ENCODE measurements around the gene FAM110C.
"Not testable (repeated sequence)": the region's sequence is repeated elsewhere in the genome, so short reads cannot be mapped to it uniquely, and the experiment has no call there.

Gene FAM110C, protein sequence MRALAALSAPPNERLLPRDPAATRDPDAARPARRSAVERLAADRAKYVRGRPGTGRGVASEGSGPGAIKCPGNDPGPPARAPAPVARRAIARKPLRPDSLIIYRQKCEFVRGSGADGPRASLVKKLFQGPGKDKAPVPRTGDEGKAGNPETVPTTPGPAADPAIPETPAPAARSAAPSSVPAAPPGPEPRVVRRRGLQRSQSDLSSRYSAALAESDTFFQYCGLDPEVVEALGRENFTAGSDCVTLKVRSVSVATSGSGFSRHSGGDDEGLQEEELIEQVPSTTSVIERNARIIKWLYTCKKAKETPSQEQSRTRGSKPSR

DNA sequence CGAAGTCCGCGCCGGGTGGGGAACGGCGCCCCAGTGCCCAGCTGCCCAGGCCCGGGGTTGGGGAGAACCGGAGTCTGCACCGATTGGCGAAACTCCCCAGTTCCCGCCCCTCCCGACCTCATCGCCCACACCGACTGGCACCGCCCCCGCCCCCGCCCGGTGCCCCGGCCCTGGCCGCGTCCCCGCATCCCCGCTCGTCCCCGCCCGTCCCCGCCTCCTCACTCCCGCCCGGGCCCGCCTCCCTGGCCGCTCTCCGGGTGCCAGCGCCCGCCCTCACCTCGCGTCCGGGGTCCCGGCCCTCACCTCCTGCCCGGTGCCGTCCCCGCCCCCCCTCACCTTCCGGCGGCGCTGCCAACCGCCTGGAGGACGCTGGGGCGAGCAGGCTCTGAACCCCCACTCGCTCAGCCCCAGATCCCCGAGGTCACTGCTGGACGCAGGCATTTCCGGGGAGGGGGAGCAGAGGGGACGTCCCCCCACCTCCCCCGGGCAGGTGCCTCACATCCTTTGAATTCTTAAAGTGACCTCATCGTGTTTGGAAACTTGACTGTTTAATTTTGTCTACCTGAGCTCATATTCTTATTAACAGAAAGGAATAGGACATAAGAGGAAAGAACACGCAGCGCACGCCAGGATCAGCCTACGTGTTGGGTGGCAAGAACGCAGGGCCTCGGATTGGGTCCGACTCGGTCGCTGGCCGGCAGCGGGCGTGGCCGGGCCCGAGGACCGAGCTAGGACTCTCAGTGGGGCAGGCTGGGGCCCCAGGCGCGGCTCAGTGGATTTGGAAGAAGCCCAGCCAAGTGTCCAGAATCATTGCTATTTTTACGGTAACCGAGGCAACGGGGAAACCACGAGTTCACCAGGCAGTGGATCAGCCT is at the start of gene FAM110C:
Gene FAM110C (minus strand): TSS at position 35 of the 875 bp plus-strand sequence. CDS start 120 bp downstream, outside the sequence.
- DNase-seq: no peak

DNA sequence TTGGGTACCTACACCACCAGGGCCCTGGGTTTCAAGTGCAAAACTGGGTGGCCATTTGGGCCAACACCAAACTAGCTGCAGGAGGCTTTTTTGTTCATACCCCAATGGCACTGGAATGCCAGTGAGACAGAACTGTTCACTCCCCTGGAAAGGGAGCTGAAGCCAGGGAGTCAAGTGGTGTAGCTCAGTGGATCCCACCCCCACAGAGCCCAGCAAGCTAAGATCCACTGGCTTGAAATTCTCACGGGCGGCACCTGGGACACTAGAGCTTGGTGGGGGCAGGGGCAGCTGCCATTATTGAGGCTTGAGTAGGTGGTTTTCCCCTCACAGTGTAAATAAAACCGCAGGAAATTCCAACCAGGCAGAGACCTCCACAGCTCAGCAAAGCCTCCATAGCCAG is 46.0 kb upstream of the FAM110C start:
- no peak for DNase-seq

DNA sequence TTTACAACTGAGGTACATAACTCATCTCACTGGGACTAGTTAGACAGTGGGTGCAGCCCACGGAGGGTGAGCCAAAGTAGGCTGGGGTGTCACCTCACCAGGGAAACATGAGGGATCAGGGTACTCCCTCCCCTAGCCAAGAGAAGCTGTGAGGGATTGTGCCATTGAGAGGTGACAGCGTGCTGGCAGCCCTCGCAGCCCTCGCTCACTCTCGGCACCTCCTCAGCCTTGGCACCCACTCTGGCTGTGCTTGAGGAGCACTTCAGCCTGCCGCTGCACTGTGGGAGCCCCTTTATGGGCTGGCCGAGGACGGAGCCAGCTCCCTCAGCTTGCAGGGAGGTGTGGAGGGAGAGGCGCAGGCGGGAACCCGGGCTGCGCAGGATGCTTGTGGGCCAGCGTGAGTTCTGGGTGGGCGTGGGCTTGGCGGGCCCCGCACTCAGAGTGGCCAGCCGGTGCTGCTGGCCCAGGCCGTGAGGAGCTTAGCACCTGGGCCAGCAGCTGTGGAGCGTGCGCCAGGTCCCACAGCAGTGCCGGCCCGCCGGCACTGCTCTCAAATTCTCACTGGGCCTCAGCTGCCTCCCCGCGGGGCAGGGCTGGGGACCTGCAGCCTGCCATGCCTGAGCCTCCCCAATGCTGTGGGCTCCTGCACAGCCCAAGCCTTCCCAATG is 44.5 kb upstream of the FAM110C start:
- no peak for DNase-seq

DNA sequence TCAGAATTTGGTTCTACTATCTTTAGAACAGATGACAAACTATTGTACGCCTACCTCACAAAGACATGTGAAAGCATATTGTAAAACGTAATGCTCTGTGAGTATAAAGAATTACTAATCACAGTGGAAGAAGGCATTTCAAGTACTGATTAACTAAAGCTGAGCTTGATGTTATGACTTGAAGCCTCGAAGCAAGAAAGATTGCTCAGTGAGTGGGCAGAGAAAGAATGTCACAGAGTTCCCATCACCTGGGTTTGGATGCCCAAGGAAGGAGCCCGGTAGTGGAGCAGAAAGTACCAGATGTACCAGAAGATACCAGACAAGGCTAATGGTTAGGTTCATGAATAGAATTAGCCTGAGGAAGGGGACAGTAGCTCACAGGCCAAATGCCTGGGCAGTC is 39.5 kb upstream of the FAM110C start:
- DNase-seq: no peak

DNA sequence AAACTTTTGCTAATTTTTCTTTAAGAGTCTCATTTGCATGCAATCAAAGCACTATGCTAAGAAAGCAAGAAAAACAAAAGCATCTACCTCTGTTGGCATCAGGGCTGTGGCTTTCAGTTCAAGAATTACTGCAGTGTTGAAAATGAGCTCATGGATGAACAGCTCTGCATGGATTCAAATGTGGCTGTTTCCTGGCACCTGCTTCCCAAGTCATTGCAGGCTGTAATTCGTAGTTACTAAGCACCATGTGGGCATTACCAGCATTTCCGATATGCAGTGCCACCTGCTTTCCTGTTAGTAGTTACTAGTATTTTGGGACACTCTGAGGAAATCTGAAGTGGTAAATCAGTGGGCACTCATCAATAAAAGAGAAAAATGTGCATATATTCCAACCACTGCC is 37.8 kb upstream of the FAM110C start:
- no peak for DNase-seq

DNA sequence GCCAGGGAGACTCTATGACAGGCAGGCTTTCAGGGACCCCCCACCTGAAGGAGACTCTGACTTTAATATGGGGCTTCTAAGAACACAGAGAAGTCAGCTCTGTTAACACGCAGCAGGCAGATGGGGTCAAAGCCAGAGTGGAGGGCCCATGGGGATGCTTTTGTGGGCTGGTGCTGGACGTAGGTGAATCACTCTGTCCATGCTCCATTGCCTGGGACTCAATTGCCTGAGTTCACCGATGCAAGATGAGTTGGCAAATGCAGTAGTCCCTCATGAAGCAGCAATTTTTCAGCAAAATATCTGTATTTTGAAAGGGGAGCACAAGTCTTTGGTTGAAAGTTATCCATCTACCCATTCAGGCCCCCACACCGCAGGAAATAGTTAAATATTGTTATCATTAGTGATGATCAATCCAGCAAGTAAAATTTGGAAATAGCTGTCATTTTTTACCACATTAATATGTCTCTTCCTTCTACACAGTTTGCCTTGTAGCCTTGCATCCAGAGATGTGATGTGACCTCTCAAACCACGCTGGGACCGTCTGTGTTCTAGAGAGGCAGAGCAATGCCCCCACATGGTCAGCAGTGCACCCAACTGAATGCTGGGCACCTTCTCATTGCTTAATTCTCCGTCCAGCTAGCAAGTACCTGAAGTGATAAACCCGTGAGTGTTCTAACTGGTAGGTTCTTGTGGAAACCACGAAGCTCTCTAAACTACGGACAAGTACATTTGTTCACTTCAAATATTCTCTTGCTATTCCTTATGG is 34.8 kb upstream of the FAM110C start:
- DNase-seq: no peak

DNA sequence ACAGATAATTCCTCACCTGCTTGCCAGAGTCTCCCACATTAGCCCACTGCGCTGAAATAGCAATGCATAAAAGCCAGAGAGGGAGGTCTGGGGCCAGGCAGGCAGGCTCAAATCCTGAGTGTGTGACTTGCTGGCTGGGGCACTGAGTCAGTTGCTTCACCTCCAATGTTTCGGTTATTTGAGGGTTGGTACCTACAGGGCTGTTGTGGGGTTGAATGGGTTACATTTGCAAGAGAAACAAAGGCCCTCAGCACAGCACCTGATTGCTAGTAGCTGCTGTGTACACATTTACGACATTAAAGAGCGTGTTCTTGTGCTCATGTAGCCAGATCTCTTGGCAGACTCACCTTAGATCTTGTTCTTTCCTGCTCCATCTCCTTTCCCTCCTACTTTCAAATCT is 34.1 kb upstream of the FAM110C start:
- DNase-seq: no peak

DNA sequence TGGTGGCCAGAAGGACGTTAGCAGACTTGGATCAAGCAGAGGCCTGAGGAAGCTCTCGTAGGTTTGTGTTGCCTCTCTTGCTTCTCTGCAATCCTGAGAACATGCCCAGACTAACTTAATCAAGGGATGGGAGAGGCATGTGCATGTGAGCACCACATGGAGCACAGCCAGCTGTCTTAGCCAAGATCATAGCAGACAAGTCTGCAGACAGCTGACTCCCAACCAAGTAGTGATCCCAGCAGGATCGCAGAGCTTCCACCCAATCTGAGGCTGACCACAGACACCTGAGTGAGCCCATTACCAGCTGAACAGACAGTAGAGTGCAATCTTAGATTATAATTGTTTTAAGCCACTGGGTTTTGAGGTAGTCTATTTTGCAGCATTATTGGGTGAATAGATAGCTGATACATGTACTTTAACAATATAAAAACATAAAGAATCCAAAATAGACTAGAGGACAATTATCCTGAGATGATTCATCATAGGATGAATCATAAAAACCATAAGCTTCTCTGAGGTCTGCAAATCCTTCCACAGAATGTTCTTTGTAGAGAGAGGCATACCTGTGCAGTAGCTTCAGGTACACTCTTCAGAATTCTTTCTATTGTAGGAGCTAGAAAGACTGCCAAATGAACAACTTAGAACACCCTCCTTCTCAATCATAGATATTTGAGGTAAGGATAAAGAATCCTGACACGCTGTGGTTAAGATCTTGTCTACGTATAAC is 25.2 kb upstream of the FAM110C start:
- DNase-seq: no peak

DNA sequence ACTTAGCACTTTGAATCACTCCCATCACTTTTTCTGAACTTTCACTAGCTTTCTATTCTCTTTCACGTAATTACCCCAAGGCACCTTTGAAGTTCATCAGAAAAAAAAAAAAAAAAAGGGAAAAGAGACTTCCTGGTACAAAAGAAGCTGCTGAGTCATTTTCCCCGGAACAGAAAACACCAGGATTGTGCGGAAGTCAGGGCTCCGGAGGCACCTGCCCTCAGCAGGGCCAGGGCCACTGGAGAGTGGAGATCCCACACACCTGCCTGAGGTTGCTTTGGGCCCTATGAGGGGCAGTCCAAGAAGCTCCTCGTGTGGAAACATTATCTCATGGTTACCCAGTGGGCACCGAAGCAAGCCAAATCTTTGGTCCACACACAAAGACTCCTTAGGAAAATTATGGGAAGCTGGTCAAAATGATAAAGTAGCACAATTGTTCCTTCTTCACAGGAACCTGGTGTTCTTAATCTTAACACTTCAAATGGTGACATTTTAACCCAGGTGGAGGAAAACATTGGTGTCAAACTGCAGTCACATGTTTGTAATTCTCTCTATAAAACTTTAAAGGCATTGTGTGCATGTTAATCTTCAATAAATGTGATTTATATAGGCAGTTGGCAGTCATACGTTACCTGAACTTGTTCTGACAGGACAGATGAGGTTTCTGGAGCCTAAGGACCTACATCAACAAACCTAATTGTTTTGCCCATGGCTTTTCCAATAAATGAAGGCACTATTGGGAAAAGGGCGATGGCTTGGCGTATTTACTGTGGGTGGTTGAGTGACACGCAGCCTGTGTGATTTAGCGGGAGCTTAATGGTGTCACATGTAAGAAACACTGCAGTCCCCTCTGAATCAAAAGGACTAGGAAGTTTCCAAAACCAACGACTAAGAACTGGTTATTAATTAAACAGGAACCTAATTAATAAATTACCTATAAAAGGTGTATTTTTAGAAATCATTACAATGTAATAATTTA is 23.4 kb upstream of the FAM110C start:
- DNase-seq: no peak

DNA sequence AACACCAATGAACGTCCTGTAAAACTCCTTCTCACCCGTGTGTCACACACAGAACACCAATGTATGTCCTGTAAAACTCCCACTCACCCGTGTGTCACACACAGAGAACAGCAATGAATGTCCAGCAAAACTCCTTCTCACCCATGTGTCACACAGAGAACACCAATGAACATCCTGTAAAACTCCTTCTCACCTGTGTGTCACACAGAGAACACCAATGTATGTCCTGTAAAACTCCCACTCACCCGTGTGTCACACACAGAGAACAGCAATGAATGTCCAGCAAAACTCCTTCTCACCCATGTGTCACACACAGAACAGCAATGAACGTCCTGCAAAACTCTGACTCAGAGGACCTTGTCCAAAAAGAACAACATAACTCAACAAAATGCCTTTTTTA is 22.3 kb upstream of the FAM110C start:
- DNase-seq: not testable (repeated sequence)

DNA sequence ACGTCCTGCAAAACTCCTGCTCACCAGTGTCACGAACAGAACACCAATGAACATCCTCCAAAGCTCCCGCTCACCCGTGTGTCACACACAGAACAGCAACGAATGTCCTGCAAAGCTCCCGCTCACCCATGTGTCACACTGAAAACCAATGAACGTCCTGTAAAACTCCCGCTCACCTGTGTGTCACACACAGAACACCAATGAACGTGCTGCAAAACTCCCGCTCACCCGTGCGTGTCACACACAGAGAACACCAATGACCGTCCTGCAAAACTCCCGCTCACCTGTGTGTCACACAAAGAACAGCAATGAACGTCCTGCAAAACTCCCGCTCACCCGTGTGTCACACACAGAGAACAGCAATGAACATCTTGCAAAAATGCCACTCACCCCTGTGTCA is 20.5 kb upstream of the FAM110C start:
- no peak for DNase-seq

DNA sequence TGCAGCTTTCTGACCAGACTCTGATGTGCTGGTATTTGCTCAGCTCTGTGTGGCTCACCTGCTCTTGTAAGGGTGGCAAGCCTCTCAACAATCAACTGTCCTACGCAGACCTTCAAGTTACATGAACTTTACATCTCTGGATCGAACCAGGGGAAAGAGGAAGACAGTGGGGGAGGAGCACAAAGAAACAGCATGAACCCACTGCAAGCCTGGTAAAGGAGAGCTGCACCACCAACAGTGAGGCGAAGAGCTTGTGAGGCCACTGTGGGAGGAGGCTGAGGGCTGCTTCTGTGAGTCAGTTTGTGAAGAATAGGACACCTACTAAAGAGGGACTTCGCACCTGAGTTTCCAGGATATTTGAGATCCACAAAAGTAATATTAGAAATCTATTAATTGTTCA is 18.8 kb upstream of the FAM110C start:
- DNase-seq: no peak

DNA sequence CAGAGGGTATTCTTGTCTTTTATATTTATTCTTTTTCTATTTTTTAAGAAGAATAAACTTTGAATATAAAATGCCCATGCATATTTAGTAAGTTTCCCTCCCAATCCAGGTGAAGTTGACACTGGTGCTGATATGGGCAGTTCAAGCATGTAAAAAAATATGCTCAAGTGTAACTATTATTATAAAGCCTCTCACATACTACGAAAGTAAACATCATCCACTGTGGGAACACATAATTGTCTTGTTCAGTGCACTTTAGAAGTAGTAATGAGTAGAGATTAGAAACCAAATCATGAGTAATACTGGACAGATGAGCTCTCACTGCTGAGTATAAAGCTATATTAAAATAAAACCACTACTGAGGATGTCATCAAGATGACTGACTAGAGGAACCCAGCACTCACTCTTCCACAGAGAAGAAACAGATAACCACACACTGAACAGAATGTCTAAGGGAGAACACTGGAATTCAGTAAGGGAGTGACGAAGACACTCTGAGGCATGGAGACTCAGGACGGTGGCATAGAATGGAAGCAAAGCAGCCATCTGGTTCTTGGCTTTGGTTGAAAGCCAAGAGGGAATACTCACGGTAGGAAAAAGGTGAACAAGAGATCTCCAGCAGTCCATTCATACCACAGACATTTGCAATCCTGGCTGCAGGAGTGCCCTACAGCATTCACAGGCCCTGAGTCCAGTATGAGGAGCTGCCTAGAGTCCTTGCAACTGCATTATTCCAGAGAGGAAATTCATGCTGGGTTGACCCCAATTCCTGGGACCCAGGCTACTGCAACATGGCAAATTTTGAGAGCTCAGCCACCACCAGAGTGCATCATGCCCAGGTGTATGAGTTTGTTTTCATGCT is 9.5 kb upstream of the FAM110C start:
- peak; percentile 4 for DNase-seq

DNA sequence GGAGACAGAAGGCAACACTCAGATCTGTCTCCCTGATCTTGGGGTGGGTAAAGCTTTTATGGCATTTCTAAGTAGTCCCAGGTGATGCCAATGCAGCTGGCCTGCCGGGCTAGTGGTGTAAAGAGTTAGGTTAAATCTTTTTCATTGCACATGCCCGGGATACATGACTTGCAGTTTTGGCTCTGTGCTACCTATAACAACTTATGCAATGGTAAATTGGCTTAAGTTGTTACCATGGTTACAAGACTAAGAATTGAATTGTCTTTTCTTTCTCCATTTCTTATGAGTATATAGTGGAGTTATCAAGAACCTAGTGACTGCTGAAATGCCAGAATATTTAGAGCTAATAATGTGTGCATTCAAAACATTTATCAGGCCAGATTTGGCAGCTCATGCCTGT is 5.3 kb upstream of the FAM110C start:
- DNase-seq: no peak

DNA sequence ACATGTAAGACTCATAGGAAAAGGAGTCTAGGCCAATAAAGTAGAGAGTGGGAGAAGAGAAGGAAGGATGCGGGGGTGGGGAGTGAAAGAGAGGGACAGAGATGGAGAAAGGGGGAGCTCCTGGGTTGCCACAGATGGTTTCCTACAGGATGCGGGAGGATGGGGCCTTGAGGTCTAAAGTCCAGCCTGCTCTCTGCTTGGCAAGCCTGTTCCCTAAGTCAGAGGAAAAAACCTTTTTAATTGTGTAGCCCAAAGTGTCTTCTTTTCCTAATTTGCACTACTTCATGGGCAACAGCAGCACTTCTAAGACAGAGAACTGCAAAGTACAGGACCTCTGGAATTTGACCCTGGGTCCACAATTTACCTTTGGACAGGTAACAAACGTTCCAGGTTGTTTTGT is 1.4 kb upstream of the FAM110C start:
- no peak for DNase-seq

DNA sequence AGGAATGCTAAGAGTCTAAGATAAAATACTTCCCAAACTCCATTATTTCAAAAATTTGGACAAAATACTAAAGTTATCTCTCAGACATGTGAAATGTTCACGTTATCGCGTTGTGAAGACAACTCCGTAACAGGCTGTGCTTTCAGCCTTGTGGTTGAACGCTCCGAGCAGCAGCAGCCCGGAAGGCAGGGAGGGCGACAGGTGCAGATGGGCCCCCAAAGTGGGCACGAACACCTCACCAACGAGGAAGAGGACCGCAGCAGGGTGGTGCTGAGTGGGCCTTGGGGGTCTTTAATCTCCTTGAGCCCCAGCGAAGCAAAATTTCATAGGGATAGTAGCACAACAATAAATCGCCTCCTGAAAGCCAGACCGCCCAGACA is 1.0 kb upstream of the FAM110C start:
- DNase-seq: no peak

DNA sequence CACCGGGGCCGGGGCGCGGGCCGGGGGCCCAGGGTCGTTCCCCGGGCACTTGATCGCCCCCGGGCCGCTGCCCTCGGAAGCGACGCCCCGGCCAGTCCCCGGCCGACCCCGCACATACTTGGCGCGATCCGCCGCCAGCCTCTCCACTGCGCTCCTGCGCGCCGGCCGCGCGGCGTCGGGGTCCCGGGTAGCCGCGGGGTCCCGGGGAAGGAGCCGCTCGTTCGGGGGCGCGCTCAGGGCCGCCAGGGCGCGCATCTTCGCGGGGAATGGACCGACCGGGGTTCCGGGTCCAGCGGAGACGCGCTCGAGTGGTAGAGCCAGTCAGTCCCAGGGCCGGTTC is 204 bp downstream of the FAM110C start:
- no peak for DNase-seq

DNA sequence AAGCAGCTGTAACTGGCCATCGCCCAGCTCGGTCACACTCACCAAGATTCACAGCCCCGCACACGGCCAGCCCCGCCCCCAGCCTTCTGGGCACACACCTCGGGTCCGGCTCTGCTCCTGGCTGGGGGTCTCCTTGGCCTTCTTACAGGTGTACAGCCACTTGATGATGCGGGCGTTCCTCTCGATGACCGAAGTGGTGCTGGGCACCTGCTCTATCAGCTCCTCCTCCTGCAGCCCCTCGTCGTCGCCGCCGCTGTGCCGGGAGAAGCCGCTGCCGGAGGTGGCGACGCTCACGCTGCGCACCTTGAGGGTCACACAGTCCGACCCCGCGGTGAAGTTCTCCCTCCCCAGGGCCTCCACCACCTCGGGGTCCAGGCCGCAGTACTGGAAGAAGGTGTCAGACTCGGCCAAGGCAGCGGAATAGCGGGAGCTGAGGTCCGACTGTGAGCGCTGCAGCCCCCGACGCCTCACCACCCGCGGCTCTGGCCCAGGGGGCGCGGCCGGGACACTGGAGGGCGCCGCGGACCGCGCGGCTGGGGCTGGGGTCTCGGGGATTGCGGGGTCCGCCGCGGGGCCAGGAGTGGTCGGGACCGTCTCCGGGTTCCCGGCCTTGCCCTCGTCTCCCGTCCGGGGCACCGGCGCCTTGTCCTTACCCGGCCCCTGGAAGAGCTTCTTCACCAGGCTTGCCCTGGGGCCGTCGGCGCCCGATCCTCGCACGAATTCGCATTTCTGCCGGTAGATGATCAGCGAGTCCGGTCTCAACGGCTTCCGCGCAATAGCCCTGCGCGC is 769 bp downstream of the FAM110C start:
- no peak for DNase-seq

DNA sequence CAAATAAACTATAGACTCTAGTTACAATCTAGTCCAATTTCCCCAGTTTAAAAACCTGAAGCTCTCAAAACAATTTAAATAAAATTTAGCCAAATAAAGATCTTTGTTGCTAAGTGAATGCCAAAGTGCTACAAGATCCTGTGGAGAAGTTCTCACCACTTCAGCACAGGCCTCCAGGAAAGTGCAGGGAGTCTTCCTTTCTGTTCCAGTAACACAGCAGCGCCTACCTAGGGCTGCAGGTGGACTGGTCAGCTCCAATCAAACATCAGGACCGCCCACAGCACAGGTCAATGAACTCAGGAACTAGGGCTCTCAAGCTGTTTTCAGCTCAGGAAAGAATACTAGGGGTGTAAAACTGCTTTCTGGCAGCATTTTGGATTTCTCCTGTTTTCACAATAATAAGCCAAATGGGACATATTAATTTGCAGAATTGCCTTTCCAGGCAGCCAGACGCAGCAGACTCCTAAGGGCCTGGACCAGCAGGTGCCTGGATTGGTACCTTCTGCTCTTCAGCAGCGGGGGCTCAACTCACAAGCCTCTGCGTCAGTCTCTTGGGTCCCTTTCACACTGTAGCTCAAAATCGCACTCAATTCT is 1.5 kb downstream of the FAM110C start:
- DNase-seq: no peak

All from NCI-H2029 (cell line).